Fibroblast of lung (primary cell): ENCODE results near the gene MEF2D.

ENCODE experiments used
- CTCF ChIP-seq, 2 donors: IDR thresholded peaks in 1 of 2; conservative IDR thresholded peaks in 1 of 2; 1 replicate in 1 of 2; 2 replicates in 1 of 2; pipeline ENCODE4 v1.5.1; 2011 to 2012; ENCODE audit warnings: low read length in 2 of 2, control low read depth in 1 of 2, inconsistent platforms in 1 of 2, low read depth in 1 of 2, mild to moderate bottlenecking in 1 of 2
- EZH2 ChIP-seq: IDR thresholded peaks from 2 replicates; pipeline ENCODE4 v1.5.1; 2012; ENCODE audit warnings: low read length, control low read depth, mild to moderate bottlenecking; ENCODE audit errors: missing control alignments

DNA sequence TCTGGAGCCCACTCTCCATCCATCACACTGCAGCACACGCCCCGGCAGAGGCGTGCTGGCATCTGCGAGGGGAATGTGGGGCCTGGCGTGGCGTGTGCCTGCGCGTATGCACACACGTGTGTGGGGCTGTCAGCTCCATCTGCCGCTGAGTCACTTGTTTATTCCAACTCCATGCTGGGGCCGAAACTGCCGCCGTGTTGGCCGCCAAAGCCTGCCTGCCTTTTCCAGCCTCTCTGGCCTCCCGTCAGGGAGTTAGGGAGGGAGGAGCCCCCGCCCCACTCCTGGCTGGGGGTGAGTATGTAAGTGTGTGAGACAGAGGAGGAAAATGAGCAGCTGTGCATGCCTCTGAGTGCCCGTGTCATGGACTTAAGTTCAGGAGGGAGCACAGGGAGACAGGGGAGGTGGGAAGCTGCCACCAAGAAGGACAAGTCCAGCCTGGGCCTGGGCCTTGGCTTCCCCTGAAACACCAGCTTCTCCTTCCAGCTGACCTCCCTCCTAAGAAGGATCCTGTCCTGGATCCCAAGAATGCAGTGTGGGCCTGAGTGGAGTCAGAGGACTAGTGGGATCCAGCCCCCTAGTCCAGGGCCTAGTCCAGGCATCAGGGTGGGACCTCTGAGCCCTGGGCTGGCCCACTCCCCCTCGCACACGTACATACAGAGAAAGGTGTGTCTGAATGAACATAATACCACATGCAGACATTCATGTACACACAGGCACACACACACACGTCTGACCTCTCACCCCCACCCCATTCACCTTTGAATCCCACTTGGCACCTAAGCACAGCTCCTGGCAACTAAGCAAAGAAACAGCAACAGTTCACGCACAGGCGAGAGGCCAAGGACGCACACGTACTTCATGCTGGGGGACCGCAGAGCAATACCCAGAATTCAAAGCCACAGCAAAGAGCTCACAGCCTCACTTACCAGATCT, 24.7 kb downstream of the MEF2D start:
- no peak for TF ChIP-seq CTCF (conservative IDR thresholded peaks at IDR 0.05 in 1 of 2, IDR thresholded peaks at IDR 0.05 in 1 of 2; ENCODE audit: low read depth in 1 of 2, low read length in 2 of 2)
- TF ChIP-seq EZH2, result no peak
